Fibroblast of skin of scalp (primary cell): ENCODE results near the gene MBP. TPM values are rescaled to one million over a fixed set of nuclear protein-coding genes. Genes with fewer than 3 reads are reported as not detected.

Experiments
- DNase-seq: peaks from one replicate; pipeline ENCODE4 v3.0.0-alpha.2; 2013
- polyA plus RNA-seq, 2 experiments: library from polyadenylated mRNA; unstranded; fragments of 120-200 nt; gene quantifications; one replicate each; pipeline ENCODE4 v1.2.1, GENCODE V29; 2013; ENCODE audit not compliant: insufficient read length in 2 of 2

The MBP gene
- polyA plus RNA-seq (2013, experiment 1 of 2; ENCODE audit: insufficient read length) = 3.1 TPM
- 9.9 TPM for polyA plus RNA-seq (2013, experiment 2 of 2; ENCODE audit: insufficient read length)

DNA sequence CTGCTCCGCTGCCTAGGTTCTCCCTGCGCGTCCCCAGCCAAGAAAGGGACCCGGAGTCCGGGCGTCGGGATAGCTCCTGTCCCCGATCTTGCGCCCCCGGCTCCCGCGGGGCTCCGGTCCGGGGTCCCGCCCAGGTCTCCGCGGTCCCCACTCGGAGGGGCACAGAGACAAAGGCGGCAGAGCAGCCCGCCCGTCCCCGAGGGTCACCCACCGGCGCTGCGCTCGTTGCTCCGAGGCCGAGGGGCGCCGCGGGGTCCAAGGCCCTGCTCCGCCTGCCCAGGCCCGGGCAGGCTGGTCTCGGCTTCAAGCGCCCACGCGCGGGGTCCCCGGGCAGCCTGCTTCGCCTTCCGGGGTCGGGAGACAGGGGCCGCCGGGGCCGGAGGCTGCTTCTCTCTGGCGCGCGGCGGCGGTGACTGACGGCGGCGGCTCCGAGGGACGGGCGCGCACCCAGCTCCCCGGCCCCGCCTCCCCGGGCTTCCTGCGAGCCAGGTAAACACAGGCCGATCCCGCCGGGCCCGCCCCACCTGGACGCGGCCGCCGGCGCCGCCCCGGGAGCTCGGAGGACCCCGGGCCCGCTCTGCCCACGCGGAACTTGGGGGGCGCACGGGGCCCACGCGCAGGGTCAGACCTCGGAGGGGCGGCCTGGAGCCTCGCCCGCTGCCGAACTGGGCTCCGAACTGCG, at the start of gene MBP:
MBP (minus strand) TSS at position 415 of the 682 bp plus-strand sequence. CDS start 27,522 bp downstream, outside the sequence.
- no peak for DNase-seq

DNA sequence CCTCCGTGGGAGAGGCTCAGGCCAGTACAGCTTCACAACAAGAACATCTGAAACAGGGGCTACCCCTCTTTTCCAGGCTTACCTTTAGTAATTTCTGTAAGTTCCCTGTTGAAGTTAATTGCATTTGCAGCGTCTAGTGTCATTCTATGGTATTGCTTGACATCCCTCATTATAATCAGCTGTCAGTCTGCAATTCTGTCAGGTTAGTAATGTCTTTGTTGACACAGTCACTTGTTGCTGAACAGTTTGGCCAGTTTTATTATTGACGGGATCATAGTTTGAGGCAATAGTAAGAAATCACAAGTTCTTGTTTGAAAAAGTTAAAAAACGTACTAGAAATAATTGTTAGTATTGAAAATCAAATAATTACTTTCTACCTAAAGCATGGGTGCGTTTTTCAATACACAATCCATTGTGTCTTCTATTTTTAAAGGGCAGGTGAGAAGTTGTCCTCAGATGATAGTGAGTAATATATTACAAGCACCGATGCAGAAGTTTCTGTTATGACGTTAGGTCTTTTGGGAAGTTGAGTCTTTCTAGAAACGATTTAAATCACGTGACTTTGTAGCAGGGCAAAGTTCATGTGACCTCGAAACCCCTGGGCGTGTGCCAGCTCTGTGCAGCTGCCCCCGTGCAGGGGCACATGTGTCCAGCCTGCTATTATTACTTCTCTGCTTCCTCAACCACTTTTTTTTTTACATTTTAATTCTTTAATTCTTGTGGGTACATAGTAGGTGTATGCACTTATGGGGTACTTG, 49.5 kb upstream of the MBP start:
- no peak for DNase-seq

DNA sequence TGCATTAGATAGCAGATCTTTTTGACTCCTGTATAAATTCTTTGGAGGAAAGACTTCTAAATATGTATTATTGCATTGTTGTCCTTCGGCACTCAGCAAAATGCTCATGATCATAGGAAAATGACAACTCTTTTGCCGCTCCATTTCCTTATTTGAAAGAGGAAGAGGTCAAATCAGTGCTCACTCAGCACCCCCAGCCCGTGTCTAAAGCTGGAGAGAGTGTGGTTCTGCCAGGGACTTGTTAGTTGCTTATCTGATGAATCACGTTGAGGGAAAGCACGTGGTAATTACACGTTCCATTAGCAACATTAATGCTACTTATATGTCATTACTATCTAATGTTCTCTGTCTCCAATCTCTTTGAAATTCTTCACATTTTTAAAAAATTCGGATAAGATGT, 46.0 kb upstream of the MBP start:
- no peak for DNase-seq

DNA sequence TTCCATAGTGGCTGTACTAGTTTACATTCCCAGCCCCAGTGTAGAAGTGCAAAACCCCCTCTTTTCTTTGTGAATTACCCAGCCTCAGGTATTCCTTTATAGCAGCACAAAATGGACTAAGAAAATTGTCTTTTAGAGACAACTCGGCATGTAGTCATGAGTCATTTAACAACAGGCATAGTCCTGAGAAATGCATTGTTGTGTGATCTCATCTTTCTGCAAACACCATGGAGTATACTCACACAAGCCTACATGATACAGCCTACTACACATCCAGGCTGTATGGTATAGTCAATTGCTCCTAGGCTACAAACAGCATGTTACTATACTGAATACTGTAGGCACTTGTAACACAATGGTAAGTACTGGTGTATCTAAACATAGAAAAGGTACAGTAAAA, 44.4 kb upstream of the MBP start:
- peak; percentile 45 for DNase-seq

DNA sequence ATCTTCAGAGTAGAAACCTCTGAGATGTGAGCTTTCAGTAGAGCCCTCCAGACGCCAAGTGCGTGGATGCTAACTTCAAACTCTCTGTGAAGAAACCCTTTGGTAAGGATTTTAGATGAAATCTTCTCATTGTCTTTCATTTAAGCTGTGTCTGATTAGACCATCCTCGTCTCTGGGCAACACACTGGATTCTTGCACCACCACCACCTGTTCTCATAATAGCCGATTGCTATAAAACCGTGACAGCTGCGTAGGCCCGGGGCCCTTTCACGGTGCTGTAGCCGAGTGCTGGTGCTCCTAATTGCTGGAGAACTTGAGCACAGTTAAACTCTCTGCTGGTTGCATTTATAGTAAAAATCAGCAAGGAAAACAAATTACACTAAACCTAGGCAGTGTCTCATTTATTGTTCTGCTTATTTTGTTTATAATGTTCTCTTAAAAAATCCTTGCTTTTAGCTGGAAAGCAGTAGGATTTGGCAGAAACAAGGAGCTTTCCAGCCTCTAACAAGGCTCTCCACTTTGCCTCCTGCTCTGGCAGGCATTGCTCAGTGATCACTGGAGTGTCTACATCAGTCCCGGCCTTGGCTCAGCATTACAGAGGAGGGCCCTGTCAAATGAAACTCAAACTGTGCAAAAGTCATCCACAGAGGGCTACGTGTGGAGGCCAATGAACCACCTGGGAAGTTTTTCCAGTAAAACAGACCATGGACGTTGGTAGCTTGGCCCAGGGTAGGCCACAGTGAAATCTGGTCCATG, 40.9 kb upstream of the MBP start:
- DNase-seq = no peak

DNA sequence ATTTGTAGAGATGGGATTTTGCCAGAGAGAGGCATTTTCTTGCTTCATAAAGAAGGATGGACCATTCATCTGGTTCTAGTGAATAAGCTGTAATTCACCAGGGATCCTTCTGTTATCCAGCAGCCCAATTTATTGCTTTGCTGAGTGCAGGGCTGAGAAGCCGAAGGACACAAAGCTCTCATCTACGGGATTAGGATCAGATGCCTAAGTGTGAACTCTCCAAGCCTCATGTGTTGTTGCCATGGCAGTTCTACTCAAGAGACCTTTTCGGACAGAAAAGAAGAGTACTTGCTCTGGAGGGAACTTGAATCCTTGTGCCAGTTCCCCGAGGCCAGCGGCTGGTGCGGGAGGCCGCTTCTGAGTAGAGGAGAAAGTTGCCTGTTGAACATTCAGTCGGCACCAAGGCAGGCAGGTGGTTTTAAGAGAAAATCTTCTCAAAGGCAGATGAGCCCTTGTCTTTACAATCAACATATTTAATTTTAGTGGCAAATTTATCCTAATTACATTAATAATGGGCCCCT, 38.4 kb upstream of the MBP start:
- no peak for DNase-seq

DNA sequence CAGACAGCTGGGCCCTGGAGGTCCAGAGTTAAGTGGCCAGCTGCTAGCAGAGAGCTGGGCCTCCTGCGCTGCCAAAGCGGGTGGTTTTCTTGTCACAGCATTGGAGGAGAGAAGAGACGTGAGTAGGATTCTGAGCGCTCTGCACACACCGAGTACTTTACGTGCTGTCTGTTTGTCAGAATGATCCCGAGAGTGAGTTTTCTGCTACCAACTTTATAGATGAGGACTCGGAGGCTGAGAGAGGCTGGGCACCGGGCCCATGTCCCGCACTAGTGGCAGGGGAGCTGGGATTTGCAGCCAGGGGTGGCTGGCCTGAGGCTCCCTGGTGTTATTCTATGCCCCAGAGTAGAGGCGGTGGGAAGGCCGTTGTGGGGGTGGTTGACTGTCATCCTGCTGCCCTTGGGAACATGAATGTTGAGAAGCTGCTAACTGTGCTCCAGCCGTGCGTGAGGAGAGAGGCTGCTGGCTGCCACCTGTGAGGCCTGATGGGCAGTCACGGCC, 36.3 kb upstream of the MBP start:
- DNase-seq = no peak

DNA sequence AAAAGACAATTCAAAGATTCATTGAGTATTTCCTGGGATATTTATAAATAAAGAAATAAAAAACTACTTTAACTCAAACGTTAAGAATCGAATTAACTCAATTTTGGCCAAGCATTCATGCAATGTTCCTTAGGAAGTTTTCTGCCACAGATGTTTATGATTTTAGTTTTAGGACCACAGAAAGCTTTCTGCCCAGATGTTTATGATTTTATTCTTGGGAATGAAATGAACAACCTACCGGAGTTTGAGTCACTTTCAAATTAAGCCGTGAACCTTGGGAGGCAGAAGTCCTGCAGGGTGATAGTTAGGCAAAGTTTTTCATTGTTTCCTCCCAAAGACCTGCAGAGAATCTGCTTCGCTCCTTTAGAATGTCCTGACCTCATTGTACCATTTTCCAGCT, 34.7 kb upstream of the MBP start:
- DNase-seq = peak; percentile 72

DNA sequence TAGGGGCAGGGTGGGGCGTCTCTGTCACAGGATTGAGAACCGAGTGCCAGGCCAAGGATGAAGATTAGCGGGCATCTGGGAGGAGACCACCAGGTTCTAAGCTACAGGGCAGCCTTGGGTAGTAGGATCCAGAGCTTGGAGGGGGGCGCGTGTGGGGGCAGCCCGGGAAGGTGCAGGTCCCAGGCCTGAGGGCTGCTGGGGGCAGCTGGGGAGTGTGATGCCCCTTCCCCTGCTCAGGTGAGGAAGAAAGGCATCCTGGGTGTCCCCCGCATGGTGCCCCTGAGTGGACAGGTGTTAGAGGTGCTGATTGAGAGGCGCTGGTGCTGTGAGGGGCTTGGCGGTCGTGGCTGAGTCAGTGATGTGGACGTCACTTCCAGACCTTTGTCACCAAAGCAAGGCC, 33.9 kb upstream of the MBP start:
- DNase-seq = no peak

DNA sequence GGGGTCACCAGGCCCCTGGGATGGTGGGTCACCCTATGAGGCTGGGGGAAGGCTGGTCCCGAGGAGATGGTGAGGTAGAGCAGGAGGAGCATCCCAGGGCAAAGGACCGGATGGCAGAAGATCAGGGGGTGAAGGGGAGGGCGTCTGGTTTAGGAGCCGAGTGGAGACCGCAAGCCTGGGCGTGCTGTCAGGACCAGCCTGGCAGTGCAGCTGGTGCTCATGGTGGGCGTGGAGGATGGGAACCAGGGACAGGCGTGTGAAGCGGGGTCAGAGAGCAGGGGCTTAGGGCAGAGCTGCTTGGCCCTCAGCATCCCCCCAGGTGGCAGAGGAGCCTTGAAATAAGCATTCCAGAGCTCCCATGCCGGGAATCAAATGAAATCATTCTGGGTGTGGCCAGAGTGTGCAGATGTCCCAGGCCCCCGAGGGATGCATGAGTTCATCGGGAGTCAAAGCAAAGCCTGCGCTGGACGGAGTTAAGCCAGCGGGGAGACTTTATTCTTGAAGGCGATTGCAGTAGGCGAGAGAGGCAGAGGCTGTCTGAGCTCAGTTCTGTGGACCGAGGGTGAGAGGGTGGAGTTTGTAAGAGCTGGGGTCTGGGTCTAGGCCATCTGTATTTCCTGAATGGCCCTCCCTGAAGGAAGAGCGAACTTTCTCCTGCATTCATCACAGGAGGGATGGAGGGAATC, 33.1 kb upstream of the MBP start:
- DNase-seq = peak; percentile 80

DNA sequence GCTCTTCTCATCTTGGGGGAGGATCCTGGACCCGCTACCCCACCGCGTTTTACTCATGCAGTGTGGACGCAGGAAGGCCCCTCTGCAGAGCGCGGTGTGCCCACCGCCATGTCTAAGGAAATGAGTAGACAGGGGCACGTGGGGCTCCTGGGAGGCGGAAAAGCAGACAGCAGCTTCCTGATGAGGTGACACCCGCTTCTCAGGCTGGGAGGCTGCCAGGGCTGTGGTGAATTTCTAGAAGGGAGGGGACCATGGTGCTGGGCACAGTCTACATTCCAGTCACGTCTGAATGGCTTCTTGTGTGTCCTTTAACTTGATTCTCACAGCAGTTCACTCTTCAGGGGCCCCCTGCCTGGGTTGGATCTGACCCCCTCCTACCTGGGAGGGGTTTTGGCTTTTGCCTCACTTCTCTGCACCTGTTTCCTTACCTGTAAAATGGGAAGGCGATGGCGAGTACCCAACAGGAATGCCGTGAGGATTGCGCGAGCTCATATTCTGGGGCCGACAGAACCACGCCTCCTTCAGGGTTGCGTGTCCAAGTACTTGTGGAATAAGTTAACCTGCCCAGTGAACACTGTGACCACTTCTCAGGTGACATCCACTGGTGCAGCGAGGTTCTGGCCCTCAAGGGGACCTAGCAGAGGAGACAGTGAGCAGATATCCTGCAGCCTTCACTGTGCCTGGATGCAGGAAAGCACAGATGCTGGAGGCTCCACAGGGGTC, 32.3 kb upstream of the MBP start:
- DNase-seq = peak; percentile 27

DNA sequence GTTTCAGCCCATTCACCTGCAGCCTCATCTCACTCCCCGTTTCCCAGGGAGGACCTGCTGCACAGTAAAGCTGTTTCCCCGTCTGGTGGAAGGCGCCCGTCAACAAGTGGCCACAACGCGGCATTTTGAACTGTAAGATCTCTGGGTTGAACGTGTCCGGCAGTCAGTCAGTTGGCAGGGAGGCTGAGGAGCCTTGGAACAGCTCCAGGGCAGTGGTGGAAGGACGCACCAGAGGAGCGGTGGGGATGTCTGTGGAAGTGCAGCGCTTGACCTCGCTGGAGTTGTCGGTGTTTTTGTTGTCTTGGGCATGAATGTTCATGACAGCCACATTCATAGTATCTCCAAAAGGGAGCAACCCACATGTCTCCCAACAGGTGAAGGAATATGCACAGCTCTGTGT, 31.4 kb upstream of the MBP start:
- DNase-seq = no peak

DNA sequence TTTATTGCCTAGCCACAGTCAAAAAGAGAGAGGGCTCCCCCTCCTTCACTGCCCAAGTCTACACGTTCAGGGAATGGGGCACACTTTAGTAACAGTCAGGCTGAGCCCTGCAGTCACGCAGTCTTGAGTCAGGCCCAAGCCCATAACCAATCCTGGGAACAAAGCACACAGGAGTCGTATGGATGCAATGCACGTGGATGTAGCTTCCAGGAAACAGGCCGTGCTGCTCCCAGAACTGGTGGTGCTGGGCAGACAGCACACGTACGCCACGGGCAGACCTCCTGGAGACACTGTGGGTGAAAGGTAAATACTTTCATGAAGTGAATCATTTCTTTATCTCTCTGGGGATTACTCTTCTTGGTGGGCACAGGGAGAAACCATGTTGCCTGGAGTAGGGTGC, 30.0 kb upstream of the MBP start:
- no peak for DNase-seq

DNA sequence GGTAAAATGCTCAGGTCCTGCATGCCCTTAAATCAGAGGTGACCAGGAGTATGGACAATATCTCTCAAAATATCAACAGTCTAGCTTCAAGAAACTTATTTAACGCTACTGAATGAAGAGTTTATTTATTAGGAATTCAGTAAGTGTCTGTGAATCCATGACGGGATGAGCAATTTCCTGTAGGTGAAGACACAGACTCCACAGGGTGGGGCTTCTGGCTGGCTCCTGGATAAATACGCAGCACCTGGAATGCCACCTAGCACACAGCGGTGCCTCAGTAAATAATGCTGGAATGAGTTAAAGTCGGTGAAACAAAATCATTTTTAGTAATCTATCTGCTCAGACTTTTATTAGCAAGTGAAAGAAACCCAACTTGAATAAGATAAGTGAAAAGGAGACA, 29.4 kb upstream of the MBP start:
- DNase-seq = no peak

DNA sequence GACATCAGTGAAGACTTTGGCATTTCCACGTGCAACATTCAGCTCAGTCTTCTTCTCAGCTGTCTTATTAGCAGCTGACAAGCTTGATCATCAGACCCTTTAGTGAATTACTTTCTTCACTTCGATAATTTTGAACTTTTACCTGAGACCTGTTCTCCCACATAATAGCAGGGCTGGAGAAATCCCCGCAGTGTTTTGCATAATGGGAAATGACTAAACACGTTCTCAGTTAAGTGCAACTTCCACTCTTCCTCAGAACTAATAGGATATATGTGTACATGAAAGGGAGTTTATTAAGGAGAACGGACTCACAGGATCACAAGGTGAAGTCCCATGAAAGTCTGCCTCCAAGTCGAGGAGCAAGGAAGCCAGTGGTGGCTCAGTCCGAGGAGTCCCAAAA, 28.8 kb upstream of the MBP start:
- DNase-seq = no peak

DNA sequence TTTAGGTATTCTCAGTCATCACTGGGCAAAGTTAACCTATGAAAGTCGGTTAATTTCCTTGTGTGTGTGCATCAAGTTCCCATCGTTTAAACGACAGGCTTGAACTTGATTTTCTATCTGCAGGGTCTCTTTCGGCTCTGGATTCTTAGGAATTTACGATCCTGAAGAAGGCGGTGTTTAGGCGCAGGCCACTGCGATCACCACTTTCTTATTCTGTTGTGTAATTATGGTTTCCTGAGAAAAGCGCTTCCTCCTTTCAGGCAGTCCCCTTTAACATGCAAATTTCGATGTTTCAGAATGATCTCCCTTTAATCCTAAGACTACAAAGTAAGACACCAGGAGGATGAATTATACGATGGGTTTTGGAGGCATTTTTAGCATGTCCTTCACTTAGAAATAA, 27.9 kb upstream of the MBP start:
- no peak for DNase-seq

DNA sequence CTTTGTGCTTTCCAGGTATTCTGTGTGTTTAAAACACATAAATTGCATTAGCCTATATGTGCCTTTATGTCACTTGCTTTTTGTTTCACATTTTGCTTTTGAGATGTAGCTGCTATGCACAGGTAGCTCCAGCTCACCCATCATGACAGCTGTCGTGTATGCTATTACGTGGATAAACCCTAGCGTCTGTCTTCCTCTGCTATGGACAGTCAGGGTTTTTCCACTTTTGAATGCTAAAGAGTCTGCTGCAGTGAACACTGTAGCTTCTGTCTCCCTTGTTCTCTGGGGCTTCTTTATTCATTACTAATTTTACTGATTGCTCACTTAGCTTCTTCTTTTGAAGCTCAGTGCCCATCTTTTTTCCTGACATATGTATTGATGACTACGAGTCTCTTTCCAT, 24.7 kb upstream of the MBP start:
- DNase-seq = no peak

DNA sequence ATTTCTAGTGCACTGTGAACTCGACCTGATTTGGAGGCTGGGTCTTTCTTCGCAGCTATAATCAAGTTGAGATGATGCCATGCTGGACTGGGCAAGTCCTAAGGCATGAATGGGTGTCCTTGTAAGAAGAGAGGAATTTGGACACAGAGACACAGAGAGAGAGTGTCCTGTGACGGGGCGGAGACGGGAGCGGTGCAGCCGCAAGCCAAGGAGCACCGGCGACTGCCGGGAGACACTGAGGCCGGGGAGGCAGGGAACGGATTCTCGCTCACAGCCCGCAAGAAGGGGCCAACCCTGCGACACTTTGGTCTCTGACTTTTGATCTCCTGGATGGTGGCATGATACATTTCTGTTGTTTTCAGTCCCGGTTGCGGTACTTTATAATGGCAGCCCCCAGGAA, 22.4 kb upstream of the MBP start:
- no peak for DNase-seq

DNA sequence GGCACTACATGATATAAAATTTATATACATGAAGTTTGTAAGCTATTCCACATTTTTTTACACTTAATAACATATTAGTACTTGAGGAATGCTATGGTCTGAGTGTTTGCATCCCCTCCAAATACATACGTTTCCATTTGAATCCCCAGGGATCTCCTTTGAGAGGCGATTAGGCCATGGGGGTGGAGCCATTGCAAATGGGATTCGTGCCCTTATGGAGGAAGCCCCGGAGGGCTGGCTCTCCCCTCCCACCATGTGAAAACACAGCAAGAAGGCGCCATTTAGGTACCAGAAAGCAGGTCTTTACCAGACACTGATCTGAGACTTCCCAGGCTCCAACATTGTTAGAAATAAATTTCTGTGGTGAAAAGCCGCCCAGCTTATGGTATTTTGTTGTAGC, 20.8 kb upstream of the MBP start:
- no peak for DNase-seq

DNA sequence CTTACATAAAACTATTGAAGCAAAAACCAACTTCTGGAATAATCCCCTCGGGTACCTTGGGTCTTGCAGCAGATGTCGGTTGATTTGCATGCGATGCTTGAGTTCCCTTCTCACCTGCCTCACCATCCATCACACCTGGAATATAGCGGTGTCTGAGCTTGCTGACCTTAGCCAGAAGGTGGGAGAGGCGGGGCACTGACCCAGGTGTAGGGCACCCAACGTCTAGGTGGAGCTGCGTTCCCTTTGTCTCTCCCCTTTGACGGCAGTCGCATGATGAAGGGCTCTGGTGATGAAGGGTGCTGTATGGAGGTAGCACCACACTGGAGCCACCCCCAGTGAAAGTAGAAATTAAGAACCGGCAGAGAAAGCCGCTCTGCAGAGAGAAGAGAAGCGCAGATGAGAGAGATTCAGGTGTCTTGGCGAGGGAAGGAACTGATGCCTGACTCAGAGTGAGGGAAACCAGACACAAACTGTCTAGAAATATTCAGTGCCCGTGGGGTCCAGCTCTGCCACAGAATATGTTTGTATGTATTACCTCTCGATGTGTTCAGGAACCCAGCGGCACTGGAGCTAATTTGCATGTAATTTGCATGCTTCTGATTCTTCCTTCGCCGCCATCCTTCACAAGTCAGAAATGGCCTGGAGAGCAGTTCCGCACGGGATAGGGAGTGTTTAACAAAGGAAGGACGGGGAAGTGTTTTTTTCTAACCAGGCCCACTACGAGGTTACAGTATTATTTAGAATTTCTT, 19.4 kb upstream of the MBP start:
- DNase-seq = no peak
